Fibroblast of mammary gland (primary cell): ENCODE measurements around the gene SHISA8.

Experiments used
- DNase-seq: peaks from one replicate; pipeline ENCODE4 v3.0.0-alpha.2; 2010; ENCODE audit warnings: low read depth
- H3K4me3 ChIP-seq: 2 replicates; pipeline ENCODE4 v1.5.1; 2011; ENCODE audit warnings: low read depth, mild to moderate bottlenecking, low read length, moderate library complexity; ENCODE audit not compliant: control insufficient read depth
- TF ChIP-seq, protein P1 (sequence below): conservative IDR thresholded peaks from 2 replicates; pipeline ENCODE4 v1.5.1; 2011; ENCODE audit warnings: low read depth, low read length, inconsistent platforms; ENCODE audit not compliant: control insufficient read depth, insufficient read depth

SHISA8 gene

DNA sequence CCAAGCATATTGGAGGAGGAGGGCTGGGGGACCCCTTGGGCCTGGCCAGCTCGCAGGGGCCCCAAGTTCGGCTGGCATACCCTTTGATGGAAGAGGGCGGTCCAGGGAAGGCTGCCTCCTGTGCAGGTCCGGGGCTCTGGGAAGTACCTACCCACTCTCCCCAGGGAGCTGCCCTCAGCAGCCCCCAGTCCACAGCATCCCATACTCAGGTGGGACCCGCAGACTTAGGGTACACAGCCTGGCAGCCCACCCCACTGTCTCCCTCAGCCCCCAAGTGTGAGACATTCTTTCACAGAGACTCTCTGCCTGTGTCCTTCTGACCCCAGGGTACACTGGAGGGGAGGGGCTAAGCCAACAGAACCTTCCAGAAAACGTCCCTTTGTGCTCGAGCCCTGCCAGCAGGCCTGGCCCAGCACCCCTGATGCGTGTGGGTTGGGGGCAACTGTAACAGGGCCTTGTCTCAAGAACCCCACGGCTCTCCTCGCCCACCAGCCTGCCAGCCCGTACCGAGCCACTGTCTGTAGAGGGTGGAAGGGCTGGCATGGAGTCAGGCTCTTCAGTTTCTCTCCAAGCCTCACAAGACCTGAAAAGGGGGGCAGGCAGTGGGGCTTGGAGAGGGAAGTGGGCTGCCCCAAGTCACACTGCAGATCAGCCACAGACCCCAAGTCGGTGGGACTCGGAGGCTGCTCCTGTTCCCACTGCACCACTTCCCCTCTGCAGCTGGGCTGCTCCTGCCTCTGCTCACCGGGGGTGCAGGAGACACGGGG lies 18.7 kb upstream of the SHISA8 start:
- TF ChIP-seq, protein P1, sequence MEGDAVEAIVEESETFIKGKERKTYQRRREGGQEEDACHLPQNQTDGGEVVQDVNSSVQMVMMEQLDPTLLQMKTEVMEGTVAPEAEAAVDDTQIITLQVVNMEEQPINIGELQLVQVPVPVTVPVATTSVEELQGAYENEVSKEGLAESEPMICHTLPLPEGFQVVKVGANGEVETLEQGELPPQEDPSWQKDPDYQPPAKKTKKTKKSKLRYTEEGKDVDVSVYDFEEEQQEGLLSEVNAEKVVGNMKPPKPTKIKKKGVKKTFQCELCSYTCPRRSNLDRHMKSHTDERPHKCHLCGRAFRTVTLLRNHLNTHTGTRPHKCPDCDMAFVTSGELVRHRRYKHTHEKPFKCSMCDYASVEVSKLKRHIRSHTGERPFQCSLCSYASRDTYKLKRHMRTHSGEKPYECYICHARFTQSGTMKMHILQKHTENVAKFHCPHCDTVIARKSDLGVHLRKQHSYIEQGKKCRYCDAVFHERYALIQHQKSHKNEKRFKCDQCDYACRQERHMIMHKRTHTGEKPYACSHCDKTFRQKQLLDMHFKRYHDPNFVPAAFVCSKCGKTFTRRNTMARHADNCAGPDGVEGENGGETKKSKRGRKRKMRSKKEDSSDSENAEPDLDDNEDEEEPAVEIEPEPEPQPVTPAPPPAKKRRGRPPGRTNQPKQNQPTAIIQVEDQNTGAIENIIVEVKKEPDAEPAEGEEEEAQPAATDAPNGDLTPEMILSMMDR = no peak
- H3K4me3 ChIP-seq = no peak overlapping the region
- DNase-seq = no peak

DNA sequence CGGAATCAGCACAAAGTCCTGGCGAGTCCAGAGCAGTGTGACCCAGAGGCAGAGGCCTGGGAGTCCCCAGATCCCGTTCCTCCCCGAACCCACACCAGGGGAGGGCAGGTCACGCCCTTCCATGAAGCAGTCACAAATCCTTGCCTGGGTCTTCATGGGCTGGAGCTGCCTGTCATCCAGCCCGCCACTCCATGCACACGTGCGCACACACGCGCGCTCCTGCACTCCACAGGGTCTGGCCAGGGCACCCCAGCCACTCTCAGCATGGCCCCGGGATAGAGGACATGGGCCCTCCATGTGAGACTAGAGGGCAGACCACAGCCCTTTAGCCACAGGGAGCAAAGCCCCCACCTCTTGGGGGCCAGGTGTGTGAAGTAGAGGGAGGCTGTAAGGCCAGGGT lies 17.5 kb upstream of the SHISA8 start:
- TF ChIP-seq, protein P1 = no peak
- no peak overlapping the region for H3K4me3 ChIP-seq
- no peak for DNase-seq

DNA sequence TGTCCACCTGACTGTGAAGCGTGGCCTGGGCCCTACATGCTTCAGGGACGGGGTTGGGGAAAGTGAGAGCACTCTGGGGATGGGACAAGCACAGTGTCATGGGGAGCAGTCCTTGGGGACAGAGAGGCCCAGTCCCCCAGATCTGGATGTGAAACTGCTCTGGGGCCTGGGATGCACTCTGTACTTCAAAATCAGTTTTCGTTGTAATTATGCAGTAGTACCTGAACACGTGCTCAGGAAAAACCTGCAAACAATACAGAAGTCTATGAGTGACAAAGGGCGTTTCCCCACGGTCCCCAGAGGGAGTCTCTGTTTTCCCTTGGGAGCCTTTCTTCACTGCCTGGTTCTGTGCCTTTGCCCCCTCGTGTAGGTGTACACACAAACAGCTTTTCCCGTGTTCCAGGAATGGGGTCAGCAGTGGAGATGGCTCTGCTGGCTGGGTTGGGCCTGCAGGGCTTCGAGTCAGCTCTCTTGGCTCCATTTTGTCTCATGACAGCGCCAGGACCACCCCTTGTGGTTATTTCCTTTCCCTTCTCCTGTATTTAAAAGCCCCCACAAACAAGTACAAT lies 16.9 kb upstream of the SHISA8 start:
- TF ChIP-seq, protein P1 = no peak
- H3K4me3 ChIP-seq = no peak overlapping the region
- DNase-seq = no peak

DNA sequence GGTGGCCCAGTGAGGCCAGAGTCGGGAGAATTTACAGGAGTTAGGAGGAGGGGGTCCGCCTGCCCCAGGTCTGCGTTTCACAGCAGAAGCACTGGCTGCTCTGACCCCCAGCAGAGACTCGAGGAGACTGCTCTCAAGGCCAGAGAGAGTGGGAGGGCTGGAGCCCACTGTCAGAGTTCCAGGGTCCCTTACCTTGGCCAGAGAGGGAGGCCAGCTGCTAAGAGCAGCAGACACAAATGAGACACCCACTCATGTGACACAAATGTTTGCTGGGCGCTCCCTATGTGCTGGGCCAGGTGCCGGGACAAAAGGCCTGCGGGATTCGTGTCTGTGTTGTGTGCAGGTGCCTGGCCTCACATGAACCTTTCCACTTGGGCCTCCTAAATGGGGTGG lies 14.5 kb upstream of the SHISA8 start:
- TF ChIP-seq, protein P1 = no peak
- H3K4me3 ChIP-seq = no peak overlapping the region
- no peak for DNase-seq

- TF ChIP-seq, protein P1 = no peak
- H3K4me3 ChIP-seq = no peak overlapping the region
- no peak for DNase-seq
Measured at GRCh38 chr22:41928593-41929417, 13.9 kb upstream of the SHISA8 start.

DNA sequence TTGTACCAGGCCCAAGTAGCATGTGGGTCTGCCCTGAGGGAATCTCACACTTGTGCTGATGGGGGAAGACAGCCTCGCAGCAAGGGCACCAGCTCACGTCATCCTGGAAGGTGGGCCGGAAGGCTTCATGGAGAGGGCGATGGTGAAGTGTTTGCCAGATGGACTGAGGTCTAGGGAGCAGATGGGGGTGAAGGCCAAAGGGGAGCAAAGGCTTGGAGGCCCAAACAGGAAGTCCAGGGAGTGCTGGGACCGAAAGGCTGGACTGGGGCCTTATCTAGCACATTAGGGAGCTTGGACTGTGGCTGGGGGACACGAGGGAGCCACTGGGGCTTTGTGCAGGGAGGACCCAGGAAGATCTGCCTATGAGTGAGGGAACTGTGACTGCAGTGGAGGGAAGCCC lies 12.9 kb upstream of the SHISA8 start:
- TF ChIP-seq, protein P1 = no peak
- DNase-seq = no peak
- H3K4me3 ChIP-seq = no peak overlapping the region
